CD4-positive, alpha-beta memory T cell (primary cell): ENCODE data around the gene HM13. TPM values are rescaled to one million over a fixed set of nuclear protein-coding genes. Genes with fewer than 3 reads are reported as not detected.

ENCODE experiments used
- CTCF ChIA-PET: fragments of 350-600 bp; sonication (Branson Sonifier 250); formaldehyde crosslinking; loops from one replicate; lab custom pipeline; 2021; ENCODE audit warnings: inconsistent platforms; ENCODE audit not compliant: partially characterized antibody; lab: Charles Lee
- POLR2A ChIA-PET: fragments of 350-600 bp; sonication (Branson Sonifier 250); formaldehyde crosslinking; loops from one replicate; lab custom pipeline; 2021; ENCODE audit not compliant: partially characterized antibody; lab: Charles Lee
- DNase-seq, 5 donors: peaks; one replicate each; pipeline versions ENCODE4 v3.0.0 to v3.0.0-alpha.2; 2020 to 2022; ENCODE audit warnings: mixed read lengths in 1 of 5
- H3K27ac ChIP-seq: one replicate; pipeline ENCODE4 v1.7.0; 2013; ENCODE audit warnings: low read depth, low read length
- H3K27me3 ChIP-seq: 2 replicates; pipeline ENCODE4 v1.7.0; 2013; ENCODE audit warnings: mild to moderate bottlenecking, low read length, moderate library complexity; ENCODE audit not compliant: insufficient read depth
- H3K36me3 ChIP-seq: 2 replicates; pipeline ENCODE4 v1.7.0; 2013; ENCODE audit warnings: mild to moderate bottlenecking, low read length, moderate library complexity; ENCODE audit not compliant: insufficient read depth
- H3K4me1 ChIP-seq: 2 replicates; pipeline ENCODE4 v1.7.0; 2013; ENCODE audit warnings: mild to moderate bottlenecking, low read length, moderate library complexity; ENCODE audit not compliant: insufficient read depth
- H3K4me3 ChIP-seq, 2 donors: one replicate each; pipeline ENCODE4 v1.7.0; 2013; ENCODE audit warnings: low read length in 2 of 2, mild to moderate bottlenecking in 1 of 2
- H3K9me3 ChIP-seq, 2 donors: one replicate each; pipeline ENCODE4 v1.7.0; 2013; ENCODE audit warnings: low read length in 2 of 2, control low read depth in 1 of 2; ENCODE audit not compliant: control insufficient read depth in 1 of 2
- H3K27ac Mint-ChIP-seq, 7 donors: one replicate each; pipeline ENCODE4 v1.8.0; 2020 to 2021; ENCODE audit warnings: mixed read lengths in 7 of 7, mild to moderate bottlenecking in 6 of 7, inconsistent platforms in 3 of 7, moderate library complexity in 3 of 7
- H3K27me3 Mint-ChIP-seq, 2 donors: one replicate each; pipeline ENCODE4 v1.8.0; 2020 to 2021; ENCODE audit warnings: mixed read lengths in 2 of 2
- H3K36me3 Mint-ChIP-seq, 2 donors: one replicate each; pipeline ENCODE4 v1.8.0; 2020 to 2021; ENCODE audit warnings: mixed read lengths in 2 of 2, inconsistent platforms in 1 of 2, mild to moderate bottlenecking in 1 of 2
- H3K4me1 Mint-ChIP-seq, 4 donors: one replicate each; pipeline ENCODE4 v1.8.0; 2020 to 2021; ENCODE audit warnings: mixed read lengths in 4 of 4, mild to moderate bottlenecking in 1 of 4
- H3K4me3 Mint-ChIP-seq, 8 donors: one replicate each; pipeline ENCODE4 v1.8.0; 2020 to 2021; ENCODE audit warnings: mixed read lengths in 8 of 8, mild to moderate bottlenecking in 7 of 8, moderate library complexity in 6 of 8, inconsistent platforms in 3 of 8
- H3K9me3 Mint-ChIP-seq, 8 donors: one replicate each; pipeline ENCODE4 v1.8.0; 2020 to 2021; ENCODE audit warnings: mixed read lengths in 8 of 8, mild to moderate bottlenecking in 5 of 8, inconsistent platforms in 3 of 8, moderate library complexity in 1 of 8
- intact Hi-C: fragments of 100-400 bp; cut with micrococcal nuclease; formaldehyde crosslinking; loops from one replicate; pipeline ENCODE4 v1.15.1; 2023
- polyA plus RNA-seq, 2 donors: library from polyadenylated mRNA; unstranded; fragments of 300-500 nt; fragmentation: Illumina TruSeq; gene quantifications; one replicate each; pipeline ENCODE4 v1.2.3, GENCODE V29; 2021
- total RNA-seq, 2 experiments: library from RNA; stranded (reverse); gene quantifications; one replicate each; pipeline ENCODE4 v1.2.3, GENCODE V29; 2021

The HM13 gene
- total and polyA plus RNA-seq, 4 experiments from 2014 or later = 133 to 171 (median 161) TPM

DNA sequence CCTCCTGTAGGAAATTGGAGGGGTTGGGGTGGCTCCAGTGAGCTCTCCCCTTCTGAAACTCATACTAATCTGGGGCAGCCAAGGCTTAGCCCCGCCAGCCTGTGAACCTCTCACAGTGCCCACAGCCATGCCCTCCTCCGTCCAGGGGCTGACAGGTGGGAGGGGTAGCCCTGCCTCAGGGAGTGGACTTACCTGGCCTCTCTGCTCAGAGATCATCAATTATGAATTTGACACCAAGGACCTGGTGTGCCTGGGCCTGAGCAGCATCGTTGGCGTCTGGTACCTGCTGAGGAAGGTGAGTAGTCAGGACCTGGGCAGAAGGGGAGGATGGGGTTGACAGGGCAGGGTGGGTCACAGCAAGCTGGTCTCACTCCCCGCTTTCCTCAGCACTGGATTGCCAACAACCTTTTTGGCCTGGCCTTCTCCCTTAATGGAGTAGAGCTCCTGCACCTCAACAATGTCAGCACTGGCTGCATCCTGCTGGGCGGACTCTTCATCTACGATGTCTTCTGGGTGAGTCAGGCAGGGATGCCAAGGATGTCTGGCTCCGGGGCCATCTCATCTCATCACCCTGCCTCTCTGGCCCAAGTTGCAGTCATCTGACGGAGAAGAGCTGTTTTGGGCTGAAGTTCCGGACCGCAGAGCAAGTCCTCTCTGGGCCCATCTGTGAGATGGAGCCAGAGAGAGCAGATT lies 34.7 kb downstream of the HM13 start:
- no peaks in the 10 kb centered on the region for H3K9me3 Mint-ChIP-seq
- no peaks in the 10 kb centered on the region for H3K27me3 Mint-ChIP-seq
- ChIA-PET POLR2A (interaction anchor here (3.4 kb wide), 1 partner anchor 23 kb away, joined by 19 read pairs; no protein-coding TSS in a partner anchor), CTCF (interaction anchor here (0.7 to 35.9 kb wide), 5 partner anchors 8 to 58 kb away, joined by 3 to 1094 read pairs (median 4); partner anchors contain the start of gene ID1)
- Histone ChIP-seq H3K4me3 (no peak overlapping the region), H3K4me1 (peaks cover 17% of the 10 kb centered on the region), H3K27ac (no peak overlapping the region), H3K36me3 (peaks cover 45% of the 10 kb centered on the region), H3K9me3 (no peaks in the 10 kb centered on the region), H3K27me3 (no peaks in the 10 kb centered on the region)
- H3K4me3 Mint-ChIP-seq = peak overlapping the region in 6 of 8 donors; percentile 26 to 96 (median 92)
- H3K4me1 Mint-ChIP-seq = peaks cover 12 to 26% (median 17%) of the 10 kb centered on the region in 4 donors
- intact Hi-C loops = loop anchor here (5.0 kb wide), 1 partner anchor 173 kb away; the partner anchor contains the start of gene BCL2L1
- no peak for DNase-seq
- peak overlapping the region in 5 of 7 donors; percentile 25 to 97 (median 61) for H3K27ac Mint-ChIP-seq
- peaks cover 31 to 70% of the 10 kb centered on the region in 2 donors for H3K36me3 Mint-ChIP-seq

DNA sequence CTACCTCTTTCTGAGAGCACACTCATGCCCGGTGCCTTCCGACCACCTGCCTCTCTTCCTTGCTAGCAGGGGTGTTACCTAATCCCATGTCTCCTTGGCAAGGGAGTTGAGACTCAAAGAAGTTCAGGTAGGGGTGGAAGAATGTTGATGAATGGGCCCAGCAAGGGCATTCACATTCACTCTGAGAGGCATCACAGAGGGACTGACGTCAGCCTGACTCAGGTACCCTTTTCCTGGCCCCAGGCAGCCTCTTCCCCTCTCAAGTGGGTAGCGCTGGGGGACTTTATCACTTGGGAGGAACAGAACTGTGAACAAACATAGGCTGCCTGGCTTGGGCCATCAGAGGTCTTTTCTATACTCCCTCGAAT lies 35.3 kb downstream of the HM13 start:
- no peak for DNase-seq
- no peaks in the 10 kb centered on the region for H3K9me3 Mint-ChIP-seq
- H3K27ac ChIP-seq = no peak overlapping the region
- ChIA-PET CTCF (interaction anchor here (0.7 to 35.9 kb wide), 3 partner anchors 12 to 58 kb away, joined by 3 to 1094 read pairs (median 67); partner anchors contain the start of gene ID1), POLR2A (no interaction called here)
- peaks cover 41% of the 10 kb centered on the region for H3K36me3 ChIP-seq
- no peaks in the 10 kb centered on the region for H3K27me3 ChIP-seq
- intact Hi-C loops = loop anchor here (5.0 kb wide), 1 partner anchor 173 kb away; the partner anchor contains the start of gene BCL2L1
- no peaks in the 10 kb centered on the region for H3K27me3 Mint-ChIP-seq
- no peak overlapping the region for H3K4me3 ChIP-seq
- H3K27ac Mint-ChIP-seq = peak overlapping the region in 2 of 7 donors; percentile 25 to 76
- peaks cover 31 to 69% of the 10 kb centered on the region in 2 donors for H3K36me3 Mint-ChIP-seq
- peaks cover 17% of the 10 kb centered on the region for H3K4me1 ChIP-seq
- no peak overlapping the region for H3K4me3 Mint-ChIP-seq
- H3K9me3 ChIP-seq = no peaks in the 10 kb centered on the region
- peaks cover 11 to 26% (median 17%) of the 10 kb centered on the region in 4 donors for H3K4me1 Mint-ChIP-seq

DNA sequence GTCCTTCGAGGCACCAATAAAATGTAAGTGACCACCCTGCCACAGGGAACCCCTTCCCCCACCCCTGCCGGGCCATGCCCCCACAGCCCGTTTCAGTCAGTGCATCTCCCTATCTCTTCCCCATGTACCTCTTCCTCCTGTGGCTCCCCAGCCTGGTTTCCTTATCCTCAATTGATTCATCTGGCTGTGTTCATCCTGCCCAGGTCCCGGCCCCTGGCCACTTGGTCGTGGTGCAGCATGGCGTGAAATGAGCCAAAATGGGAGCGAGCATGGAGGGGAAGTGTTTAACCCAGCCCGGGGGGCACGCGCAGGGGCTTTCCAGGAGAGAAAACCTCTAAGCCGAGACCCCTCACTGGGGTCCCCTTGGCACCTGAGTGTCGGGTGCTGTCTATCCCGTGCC lies 35.9 kb downstream of the HM13 start:
- H3K27ac ChIP-seq = no peak overlapping the region
- H3K36me3 ChIP-seq = peaks cover 41% of the 10 kb centered on the region
- no peaks in the 10 kb centered on the region for H3K9me3 ChIP-seq
- no peaks in the 10 kb centered on the region for H3K27me3 Mint-ChIP-seq
- intact Hi-C loops = no loop called here
- no peak overlapping the region for H3K4me3 ChIP-seq
- no peak overlapping the region for H3K27ac Mint-ChIP-seq
- peaks cover 17% of the 10 kb centered on the region for H3K4me1 ChIP-seq
- H3K4me3 Mint-ChIP-seq = peak overlapping the region in 2 of 8 donors; percentile 29 to 62
- peaks cover 11 to 26% (median 17%) of the 10 kb centered on the region in 4 donors for H3K4me1 Mint-ChIP-seq
- no peaks in the 10 kb centered on the region for H3K27me3 ChIP-seq
- no peaks in the 10 kb centered on the region for H3K9me3 Mint-ChIP-seq
- H3K36me3 Mint-ChIP-seq = peaks cover 33 to 69% of the 10 kb centered on the region in 2 donors
- ChIA-PET CTCF (interaction anchor here (0.7 to 35.9 kb wide), 3 partner anchors 11 to 57 kb away, joined by 3 to 1094 read pairs (median 67); partner anchors contain the start of gene ID1), POLR2A (no interaction called here)
- no peak for DNase-seq

DNA sequence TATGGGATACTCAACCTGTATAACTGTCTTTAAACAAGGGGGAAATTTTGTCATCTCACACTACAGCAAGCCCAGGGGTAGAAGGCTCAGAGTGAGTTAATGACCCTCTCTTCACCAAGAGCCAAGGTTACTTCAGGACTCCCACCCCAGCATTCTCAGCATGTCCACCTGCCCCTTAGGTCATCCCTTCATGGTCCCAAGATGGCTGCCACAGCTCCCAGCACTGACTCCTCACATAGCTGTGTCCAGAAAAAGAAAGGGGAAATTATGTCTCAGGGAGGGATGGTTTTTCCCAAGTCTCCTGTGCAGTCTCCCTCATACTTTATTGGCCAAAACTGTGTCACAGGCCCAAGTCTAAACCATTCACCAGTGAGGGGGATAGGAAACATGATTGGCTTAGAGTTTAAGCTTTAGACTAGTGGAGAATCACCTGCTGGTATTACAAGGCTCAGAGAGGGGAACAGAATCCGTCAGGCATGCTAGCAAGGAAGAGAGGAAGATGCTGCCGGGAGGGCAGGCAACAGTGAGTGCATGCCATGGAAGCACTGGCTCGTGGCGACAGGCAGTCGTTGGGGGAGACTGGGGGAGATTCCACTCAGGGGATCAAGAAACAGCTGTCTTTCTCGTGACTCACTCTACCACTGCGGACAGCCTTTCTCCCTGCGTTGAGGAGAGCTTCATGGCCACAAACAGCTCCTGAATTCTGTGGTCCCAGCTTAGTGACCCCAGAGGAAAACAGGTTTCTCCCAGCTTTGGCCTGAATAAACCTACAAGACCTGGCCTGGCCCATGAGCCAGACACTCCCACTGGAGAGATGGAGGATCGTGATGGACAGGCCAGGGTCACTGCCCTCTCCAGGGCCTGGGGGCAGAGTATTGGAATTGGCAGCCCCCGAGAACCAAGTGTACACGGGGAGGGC lies 37.2 kb downstream of the HM13 start:
- no peaks in the 10 kb centered on the region for H3K27me3 Mint-ChIP-seq
- no peaks in the 10 kb centered on the region for H3K9me3 ChIP-seq

DNA sequence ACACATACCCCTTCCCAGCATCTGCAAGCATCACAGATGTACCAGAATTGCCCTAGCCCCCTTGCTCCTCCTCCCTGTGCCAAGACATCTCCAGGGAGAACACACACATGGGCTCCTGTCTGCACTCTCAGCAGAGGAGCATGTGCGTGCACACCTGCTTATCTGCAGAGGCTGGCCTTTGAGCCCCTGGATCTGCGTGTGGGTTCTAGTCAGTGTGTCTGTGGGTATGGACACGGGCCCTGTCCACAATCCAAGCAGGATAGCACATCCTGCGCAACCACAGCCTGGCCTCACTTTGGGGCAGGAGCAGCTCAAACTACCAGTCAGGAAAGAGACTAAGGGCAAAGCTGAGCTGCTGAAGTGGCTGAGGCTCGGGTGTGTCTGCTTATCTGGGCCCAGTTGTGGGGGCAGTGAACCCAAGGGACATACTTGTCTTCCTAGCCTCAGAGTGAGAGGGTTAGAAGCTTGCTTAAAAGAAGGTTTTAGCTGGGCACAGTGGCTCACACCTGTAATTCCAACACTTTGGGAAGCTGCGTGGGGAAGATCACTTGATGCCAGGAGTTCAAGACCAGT lies 41.0 kb downstream of the HM13 start:
- H3K36me3 ChIP-seq = peaks cover 29% of the 10 kb centered on the region
- H3K27me3 ChIP-seq = no peaks in the 10 kb centered on the region
- peaks cover 6% of the 10 kb centered on the region for H3K4me1 ChIP-seq
- H3K9me3 ChIP-seq = no peaks in the 10 kb centered on the region
- CTCF ChIA-PET = interaction anchor here (0.7 to 35.9 kb wide), 4 partner anchors 15 to 79 kb away, joined by 3 to 1094 read pairs (median 76); partner anchors contain the start of gene ID1
- DNase-seq = no peak
- no peak overlapping the region for H3K4me3 Mint-ChIP-seq
- H3K9me3 Mint-ChIP-seq = no peaks in the 10 kb centered on the region
- POLR2A ChIA-PET = interaction anchor here (1.6 kb wide), 1 partner anchor 50 kb away, joined by 10 read pairs; the partner anchor contains the start of gene ID1
- H3K27ac ChIP-seq = no peak overlapping the region
- intact Hi-C loops = no loop called here
- H3K27ac Mint-ChIP-seq = peak overlapping the region in 2 of 7 donors; percentile 12 to 41
- H3K4me1 Mint-ChIP-seq = peaks cover 4 to 12% (median 6%) of the 10 kb centered on the region in 4 donors
- H3K27me3 Mint-ChIP-seq = no peaks in the 10 kb centered on the region
- H3K36me3 Mint-ChIP-seq = peaks cover 35 to 56% of the 10 kb centered on the region in 2 donors
- H3K4me3 ChIP-seq = no peak overlapping the region

More for the DNA sequence above, 37.2 kb downstream of the HM13 start:
- CTCF ChIA-PET = interaction anchor here (0.6 to 35.9 kb wide), 5 partner anchors 10 to 83 kb away, joined by 3 to 1094 read pairs (median 12); partner anchors contain the start of gene ID1
- intact Hi-C loops = no loop called here
- H3K9me3 Mint-ChIP-seq = no peaks in the 10 kb centered on the region
- no peak overlapping the region for H3K27ac ChIP-seq
- H3K4me3 ChIP-seq = no peak overlapping the region
- peaks cover 11 to 26% (median 17%) of the 10 kb centered on the region in 4 donors for H3K4me1 Mint-ChIP-seq
- peaks cover 35 to 72% of the 10 kb centered on the region in 2 donors for H3K36me3 Mint-ChIP-seq
- POLR2A ChIA-PET = interaction anchor here (0.8 kb wide), 1 partner anchor 18 kb away, joined by 3 read pairs; no protein-coding TSS in a partner anchor
- H3K4me3 Mint-ChIP-seq = no peak overlapping the region
- peaks cover 15% of the 10 kb centered on the region for H3K4me1 ChIP-seq
- DNase-seq = no peak
- no peaks in the 10 kb centered on the region for H3K27me3 ChIP-seq
- H3K36me3 ChIP-seq = peaks cover 44% of the 10 kb centered on the region
- peak overlapping the region in 6 of 7 donors; percentile 57 to 82 (median 68) for H3K27ac Mint-ChIP-seq

DNA sequence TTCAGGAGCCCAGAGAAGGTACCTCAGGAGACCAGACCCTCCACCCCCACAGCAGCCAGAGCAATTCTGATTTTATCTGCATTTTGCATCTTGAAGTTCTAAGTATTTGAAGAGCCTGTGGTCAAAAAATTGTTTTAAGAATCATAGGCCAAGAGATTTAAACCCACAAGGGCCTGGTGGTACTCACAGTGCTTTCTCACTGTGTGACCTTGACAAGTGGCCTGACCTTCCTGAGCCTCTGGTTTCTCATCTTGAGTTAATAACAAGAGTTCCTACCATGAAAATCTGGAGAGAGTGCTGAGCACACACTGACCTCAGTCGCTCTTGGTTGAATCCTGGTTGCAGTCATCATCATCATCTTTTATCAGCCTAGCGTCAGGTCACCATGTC lies 45.5 kb downstream of the HM13 start:
- ChIA-PET CTCF (interaction anchor here (1.0 to 35.9 kb wide), 8 partner anchors 9 to 164 kb away, joined by 3 to 1094 read pairs (median 11); partner anchors contain the start of gene ID1), POLR2A (interaction anchor here (1.0 to 2.5 kb wide), 5 partner anchors 13 to 163 kb away, joined by 3 to 18 read pairs (median 8); partner anchors contain the start of genes BCL2L1 and ID1)
- intact Hi-C loops = loop anchor here (1.0 kb wide), 2 partner anchors 10 to 53 kb away; no protein-coding TSS in a partner anchor
- Mint-ChIP-seq H3K36me3 (peaks cover 39 to 63% of the 10 kb centered on the region in 2 donors), H3K27me3 (no peaks in the 10 kb centered on the region), H3K4me3 (no peak overlapping the region), H3K4me1 (peaks cover 4 to 13% (median 9%) of the 10 kb centered on the region in 4 donors), H3K9me3 (no peaks in the 10 kb centered on the region), H3K27ac (peak overlapping the region in 4 of 7 donors; percentile 41 to 62 (median 48))
- Histone ChIP-seq H3K9me3 (no peaks in the 10 kb centered on the region), H3K4me1 (peaks cover 9% of the 10 kb centered on the region), H3K4me3 (no peak overlapping the region), H3K27me3 (no peaks in the 10 kb centered on the region), H3K27ac (no peak overlapping the region), H3K36me3 (peaks cover 37% of the 10 kb centered on the region)
- no peak for DNase-seq
